SKM-1 (cell line): ENCODE data around the gene BRME1.
A peak's percentile ranks its signal among the peaks of the same experiment; 100 is the strongest.
"Not testable (repeated sequence)": the region's sequence is repeated elsewhere in the genome, so short reads cannot be mapped to it uniquely, and the experiment has no call there.

Source experiments
- DNase-seq: peaks from one replicate; lab custom pipeline; 2025; ENCODE audit not compliant: unreplicated experiment; lab: John Stamatoyannopoulos, UW

Gene BRME1

DNA sequence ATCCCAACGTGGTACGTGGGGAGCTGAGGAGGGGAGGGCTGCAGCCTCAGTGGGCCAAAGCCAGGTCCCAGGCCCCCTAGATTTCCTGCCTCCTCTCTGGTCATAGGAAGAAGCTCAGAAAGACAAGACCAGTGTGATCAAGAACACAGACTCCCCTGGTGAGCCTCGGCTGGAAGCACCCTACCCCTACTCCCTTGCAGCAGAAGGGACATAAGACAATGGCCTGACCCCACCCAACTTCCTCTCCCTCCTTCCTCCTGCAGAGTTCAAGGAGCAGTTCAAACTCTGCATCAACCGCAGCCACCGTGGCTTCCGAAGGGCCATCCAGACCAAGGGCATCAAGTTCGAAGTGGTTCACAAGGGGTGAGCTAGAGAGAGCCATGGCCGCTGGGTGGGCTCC is 20.8 kb upstream of the BRME1 start:
- no peak for DNase-seq

DNA sequence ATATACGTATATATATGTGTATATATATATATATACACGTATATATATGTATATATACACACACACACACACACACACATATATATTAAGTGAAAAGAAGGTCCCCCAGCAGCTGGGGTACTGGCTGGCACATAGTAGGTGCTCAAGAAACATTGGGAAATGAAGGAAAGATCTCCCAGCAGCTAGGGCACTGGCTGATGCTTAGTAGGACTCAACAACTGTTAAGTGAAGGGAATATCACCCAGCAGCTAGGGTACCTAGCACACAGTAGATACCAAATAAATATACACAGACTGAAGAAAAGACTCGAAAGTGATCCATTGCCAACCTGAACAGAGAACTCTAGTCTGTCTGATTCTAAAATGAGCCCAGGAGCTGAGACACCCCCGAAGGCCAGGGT is 20.1 kb upstream of the BRME1 start:
- no peak for DNase-seq

DNA sequence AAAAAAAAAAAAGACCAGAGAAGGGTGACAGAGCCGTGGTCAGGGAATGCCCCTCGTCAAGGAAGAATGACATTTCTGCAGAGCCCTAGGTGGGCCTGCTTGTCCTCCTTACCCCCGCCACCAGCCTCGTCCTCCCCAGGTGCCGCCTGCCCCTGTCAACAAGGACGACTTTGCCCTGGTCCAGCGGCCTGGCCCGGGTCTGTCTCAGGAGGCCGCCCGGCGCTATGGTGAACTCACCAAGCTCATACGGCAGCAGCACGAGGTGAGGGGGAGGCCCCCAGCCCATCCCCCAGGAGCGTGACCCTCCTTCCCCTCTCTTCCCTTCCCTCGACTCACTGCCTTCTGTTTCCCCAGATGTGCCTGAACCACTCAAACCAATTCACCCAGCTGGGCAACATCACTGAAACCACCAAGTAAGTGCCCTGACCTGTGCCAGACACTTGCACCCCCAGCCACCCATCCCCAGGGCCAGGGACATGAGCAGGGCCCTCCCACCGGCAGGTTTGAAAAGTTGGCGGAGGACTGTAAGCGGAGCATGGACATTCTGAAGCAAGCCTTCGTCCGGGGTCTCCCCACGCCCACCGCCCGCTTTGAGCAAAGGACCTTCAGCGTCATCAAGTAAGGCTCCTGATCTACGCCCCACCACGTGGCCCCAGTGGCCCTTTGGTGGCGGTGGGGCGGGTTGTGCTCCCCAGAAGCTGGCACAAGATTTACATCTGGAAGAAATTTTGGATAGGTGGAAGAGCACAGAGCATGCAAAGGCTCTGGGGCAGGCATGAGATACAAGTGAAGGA is 17.5 kb upstream of the BRME1 start:
- no peak for DNase-seq

DNA sequence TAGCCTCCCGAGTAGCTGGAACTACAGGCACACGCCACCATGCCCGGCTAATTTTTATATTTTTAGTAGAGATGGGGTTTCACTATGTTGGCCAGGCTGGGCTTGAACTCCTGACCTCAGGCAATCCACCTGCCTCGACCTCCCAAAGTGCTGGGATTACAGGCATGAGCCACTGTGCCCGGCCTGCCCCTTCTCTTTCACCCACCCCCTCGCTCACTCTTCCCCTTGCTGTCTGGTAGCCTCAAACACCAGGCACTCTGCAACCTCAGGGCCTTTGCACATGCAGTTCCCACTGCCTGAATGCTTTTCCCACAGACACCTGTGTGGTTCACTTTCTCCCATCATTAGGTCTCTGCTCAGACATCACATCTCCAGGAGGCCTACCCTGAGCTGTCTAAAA is 16.2 kb upstream of the BRME1 start:
- DNase-seq, result not testable (repeated sequence)

- DNase-seq, result peak; percentile 16
Measured at GRCh38 chr19:13920940-13921747, 15.2 kb upstream of the BRME1 start.

DNA sequence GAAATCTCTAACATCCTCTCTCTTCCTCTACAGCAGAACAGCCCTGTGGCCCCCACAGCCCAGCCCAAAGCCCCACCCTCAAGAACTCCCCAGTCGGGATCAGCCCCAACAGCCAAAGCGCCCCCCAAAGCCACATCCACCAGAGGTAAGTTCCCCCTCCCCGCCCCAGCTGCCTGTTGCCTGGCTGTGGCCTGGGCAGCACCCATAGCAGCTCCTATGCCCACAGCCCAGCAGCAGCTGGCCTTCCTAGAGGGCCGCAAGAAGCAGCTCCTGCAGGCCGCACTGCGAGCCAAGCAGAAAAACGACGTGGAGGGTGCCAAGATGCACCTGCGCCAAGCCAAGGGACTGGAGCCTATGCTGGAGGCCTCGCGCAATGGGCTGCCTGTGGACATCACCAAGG is 14.6 kb upstream of the BRME1 start:
- no peak for DNase-seq

GRCh38 chr19:13918726-13919411 is 13.0 kb upstream of the BRME1 start:
- DNase-seq, result no peak

- no peak for DNase-seq
Measured at GRCh38 chr19:13917888-13918406, 12.0 kb upstream of the BRME1 start.

DNA sequence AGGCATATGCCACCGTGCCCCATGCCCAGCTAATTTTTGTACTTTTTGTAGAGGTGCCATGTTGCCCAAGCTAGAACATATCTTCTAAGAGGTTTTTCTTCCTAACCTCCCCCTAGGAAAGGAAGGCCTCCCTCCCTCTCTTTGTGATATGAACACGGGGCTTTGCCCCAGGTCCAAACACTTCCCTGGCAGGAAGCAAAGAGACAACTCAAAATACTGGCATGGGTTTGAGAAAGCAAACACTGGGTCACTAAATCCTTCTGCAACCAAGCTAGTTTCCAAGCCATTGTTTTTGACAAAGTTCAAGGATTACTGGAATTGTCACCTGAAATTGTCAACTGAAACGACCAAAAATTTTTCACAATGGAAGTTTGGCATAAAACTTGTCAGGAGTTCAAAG is 8.9 kb upstream of the BRME1 start:
- no peak for DNase-seq

DNA sequence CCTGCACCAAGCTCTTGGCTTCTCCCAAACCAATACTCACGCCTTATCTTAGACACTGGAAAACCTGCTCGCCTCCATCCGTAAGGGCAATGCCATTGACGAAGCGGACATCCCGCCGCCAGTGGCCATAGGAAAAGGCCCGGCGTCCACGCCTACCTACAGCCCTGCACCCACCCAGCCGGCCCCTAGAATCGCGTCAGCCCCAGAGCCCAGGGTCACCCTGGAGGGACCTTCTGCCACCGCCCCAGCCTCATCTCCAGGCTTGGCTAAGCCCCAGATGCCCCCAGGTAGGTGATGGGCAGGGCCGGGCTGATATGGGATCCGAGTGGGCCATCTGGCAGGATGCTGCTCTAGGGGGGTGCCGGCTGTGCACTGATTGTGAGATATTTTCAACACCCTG is 7.4 kb upstream of the BRME1 start:
- DNase-seq, result no peak

DNA sequence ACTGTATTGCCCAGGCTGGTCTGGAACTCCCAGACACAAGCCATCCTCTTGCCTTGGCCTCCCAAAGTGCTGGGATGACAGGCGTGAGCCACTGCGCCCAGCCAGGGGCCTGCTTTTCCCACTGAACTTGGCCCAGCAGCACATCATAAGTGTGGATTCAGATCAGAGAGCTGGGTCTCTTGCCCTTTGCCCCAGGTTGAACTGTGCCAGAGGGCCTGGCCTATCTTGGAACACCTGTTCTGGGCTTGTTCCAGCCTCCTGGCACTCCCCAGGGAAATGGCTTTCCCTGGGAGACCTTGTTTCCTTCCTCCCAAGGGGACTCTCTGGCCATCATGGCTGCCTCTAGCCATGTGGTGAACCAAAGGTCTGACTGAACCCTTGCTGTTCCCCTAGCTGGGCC is 3.5 kb upstream of the BRME1 start:
- DNase-seq, result no peak

GRCh38 chr19:13908674-13909073 is 2.8 kb upstream of the BRME1 start:
- DNase-seq, result no peak

- DNase-seq, result no peak
Measured at GRCh38 chr19:13906910-13907309, 993 bp upstream of the BRME1 start.

DNA sequence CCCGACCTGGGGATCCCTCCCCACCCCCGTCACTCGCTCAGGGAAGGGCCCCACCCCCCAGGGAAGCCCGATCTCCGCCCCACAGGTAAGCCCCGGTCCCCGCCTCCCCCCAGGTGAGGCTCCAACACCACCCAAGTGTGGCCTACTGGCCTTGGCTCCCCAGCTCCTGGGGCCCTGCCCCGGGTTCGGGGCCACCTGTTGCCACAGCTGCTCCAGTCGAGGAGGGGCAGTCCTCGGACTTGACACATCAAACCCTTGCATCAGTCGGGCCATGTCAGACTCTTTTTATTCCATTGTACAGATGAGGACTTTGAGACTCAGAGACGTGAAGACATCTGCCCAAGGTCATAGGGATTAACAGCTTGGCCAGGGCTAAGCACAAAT is 596 bp upstream of the BRME1 start:
- DNase-seq, result no peak

GRCh38 chr19:13902993-13903555 is 2.8 kb downstream of the BRME1 start:
- peak; percentile 35 for DNase-seq

DNA sequence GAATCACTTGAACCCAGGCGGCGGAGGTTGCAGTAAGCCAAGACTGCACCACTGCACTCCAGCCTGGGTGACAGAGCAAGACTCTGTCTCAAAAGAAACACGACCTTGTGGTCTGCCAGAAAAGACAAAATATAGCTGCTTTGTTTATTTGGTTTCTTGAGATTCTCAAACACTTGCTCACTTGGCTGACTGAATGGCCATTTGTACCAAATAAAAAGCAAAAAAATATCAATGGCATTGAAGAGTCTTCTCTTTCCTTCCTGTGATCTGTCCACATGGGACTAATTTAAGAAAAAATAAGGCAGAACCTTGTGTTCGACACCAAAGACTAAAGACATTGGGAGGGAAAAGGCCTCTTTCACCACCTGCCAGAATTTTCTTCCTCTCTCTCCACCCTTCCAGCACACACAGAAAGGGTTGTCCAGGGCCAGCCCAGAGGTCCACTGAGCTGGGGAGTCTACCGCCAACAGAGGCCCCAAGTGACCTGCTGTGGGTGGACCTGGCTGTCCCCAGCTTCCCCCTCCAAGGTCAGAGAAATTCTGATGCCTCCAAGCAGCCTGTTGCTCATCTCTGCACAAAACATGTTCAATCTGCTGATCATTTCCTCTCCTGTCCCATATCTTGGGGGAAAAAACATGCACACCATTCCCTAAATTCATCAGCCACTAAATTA is 5.9 kb downstream of the BRME1 start:
- no peak for DNase-seq

GRCh38 chr19:13899393-13899792 is 6.5 kb downstream of the BRME1 start:
- DNase-seq, result no peak

DNA sequence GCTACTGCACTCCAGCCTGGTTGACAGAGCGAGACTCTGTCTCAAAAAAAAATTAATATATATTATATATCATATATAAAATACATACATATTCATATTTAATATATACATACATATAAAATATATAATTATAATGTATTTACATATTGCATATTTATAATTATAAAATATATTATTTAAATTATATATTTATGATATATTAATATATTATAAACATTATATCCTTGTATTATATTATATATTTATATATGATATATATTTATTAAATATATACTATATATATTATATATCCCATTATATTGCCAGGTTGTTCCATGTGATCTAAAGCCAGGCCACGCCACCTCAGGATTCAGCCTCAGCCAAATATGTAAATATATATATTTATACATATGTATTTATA is 9.7 kb downstream of the BRME1 start:
- no peak for DNase-seq

DNA sequence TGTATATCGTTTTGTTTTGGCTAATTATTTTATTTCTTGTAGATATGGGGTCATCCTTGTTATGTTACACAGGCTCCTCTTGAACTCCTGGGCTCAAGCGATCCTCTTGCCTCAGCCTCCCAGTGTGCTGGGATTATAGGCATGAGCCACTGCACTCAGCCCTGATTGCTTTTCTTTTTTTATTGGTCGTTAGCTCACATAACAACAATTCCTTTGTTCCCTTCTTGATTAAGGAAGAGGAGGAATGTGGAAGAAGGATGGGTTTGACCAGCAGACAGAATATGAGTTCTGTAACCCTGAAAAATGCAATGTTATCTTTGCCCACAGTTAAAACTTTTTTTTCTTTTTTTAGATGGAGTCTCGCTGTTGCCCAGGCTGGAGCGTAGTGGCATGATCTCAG is 11.4 kb downstream of the BRME1 start:
- no peak for DNase-seq

DNA sequence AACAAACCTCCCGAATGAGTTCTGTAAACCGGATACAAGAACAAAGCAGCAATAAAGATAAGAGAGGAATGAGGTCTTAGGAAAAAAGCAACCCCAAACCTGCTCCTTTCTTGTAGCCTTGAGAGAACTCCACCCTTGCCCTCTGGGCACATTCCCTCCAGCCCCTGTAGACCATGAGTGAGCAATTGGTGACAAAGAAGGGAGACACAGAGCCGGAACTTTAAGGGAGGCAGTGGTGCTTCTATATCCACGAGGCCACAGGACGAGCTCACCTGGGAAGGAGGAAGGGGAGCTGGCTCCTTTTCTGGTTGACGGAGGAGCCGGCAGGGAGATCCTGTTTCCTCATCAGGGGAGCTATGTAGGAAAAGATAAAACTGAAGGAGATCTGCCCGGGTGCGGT is 13.0 kb downstream of the BRME1 start:
- DNase-seq, result no peak

DNA sequence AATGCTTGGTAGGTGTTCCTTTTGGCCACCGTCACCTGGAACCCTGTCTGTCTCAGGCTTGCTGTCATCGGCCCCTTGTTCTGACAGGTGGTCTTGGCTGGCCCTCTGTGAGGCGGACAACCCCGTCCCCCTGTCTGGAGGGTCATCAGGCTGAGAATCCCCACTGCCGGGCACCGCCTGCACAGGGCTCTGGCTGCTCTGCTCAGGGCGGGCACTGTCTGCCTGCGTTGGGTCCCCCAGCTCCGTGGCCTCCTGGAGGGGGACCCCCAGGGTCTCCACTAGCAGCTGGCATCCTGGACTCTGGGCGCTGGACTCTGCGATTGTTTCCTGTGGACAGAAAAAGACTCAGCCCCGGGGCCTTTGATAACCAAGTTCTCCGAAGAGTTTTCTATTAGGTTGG is 15.8 kb downstream of the BRME1 start:
- DNase-seq, result no peak
